Right atrium auricular region (tissue), 2 donors: ENCODE results near the gene NEAT1. TPM values are rescaled to one million over a fixed set of nuclear protein-coding genes. Genes with fewer than 3 reads are reported as not detected.

Experiments
- DNase-seq: peaks from one replicate; pipeline ENCODE4 v3.0.0-alpha.2; 2019; ENCODE audit warnings: low spot score
- H3K27ac ChIP-seq, 2 donors: fragments of 200-600 bp; sonication (generic); 1 replicate in 1 of 2; 2 replicates in 1 of 2; pipeline ENCODE4 v1.5.1; 2016 to 2019
- H3K27me3 ChIP-seq, 2 donors: fragments of 200-600 bp; sonication (generic); one replicate each; pipeline versions ENCODE4 v1.5.1 to v1.6.0; 2017 to 2019
- H3K36me3 ChIP-seq: fragments of 200-600 bp; sonication (generic); one replicate; pipeline ENCODE4 v1.5.1; 2016
- H3K4me1 ChIP-seq, 2 donors: fragments of 200-600 bp; sonication (generic); one replicate each; pipeline versions ENCODE4 v1.5.1 to v1.6.0; 2017 to 2019
- H3K4me3 ChIP-seq, 2 donors: fragments of 200-600 bp; sonication (generic); 1 replicate in 1 of 2; 2 replicates in 1 of 2; pipeline ENCODE4 v1.5.1; 2017 to 2019; ENCODE audit warnings: mild to moderate bottlenecking in 1 of 2, moderate library complexity in 1 of 2
- H3K9me3 ChIP-seq, 2 donors: fragments of 200-600 bp; sonication (generic); one replicate each; pipeline ENCODE4 v1.5.1; 2019
- total RNA-seq, 2 donors: library from RNA; depleted of rRNA; stranded (reverse); fragments of >200 nt; gene quantifications; one replicate each; pipeline ENCODE4 v1.1.0, GENCODE V29; 2016
- TF ChIP-seq, protein P1 (sequence below), 2 donors: fragments of 200-600 bp; sonication (generic); IDR thresholded peaks; one replicate each; pipeline ENCODE4 v1.5.1; 2019; ENCODE audit warnings: antibody characterized with exemption in 2 of 2

Gene NEAT1
- total RNA-seq, 2 donors from 2014 or later = 43.7 to 52.5 TPM

DNA sequence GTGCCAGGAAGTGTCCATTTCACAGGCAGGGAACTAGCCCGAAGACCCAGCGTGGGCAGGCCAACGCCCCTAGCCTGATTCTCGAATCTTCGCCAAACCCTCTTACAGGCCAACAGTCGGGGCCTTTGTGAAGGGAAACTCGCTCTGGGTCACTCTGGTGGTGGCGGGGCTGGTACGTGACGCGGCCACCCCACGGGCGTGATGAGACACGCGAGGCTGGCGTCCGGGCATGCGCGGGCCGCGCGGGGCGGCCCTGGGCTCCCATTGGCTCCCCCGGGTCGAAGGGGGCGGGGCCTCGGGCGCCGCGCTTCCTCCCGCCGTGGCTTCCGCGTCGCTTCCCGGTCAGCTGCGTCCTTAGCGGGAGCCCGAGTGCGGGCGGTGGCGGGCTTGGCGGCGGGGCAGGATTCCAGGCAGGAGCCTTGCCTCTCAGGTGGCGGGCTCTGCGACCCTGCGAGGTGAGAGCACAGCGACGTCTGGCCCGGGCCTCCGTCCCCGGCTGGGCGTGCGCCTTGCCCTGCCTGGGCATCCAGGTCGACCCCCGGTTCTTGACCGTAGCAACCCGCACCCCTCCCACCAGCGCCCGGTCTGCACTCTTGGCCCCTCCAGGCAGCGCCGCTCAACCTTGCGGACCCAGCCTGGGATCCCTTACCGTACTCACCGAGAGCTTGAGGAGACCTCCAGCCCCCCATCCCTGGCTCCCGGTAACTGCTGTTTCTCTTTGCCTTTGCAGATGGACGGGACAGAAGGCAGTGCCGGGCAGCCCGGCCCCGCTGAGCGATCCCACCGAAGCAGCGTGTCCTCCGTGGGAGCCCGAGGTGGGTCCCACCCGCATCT lies 36.1 kb upstream of the NEAT1 start, which contains the start of gene FRMD8:
Gene FRMD8, plus strand, starts transcription at position 331 of the 834 bp plus-strand sequence. Its CDS starts 400 bp downstream, at position 731.
- Histone ChIP-seq H3K4me1 (peaks cover 0 to 84% of the 10 kb centered on the region in 2 donors), H3K9me3 (no peaks in the 10 kb centered on the region), H3K27ac (peak within 1 kb of the TSS; percentile 98), H3K36me3 (peaks cover 5% of the 10 kb centered on the region), H3K27me3 (no peaks in the 10 kb centered on the region), H3K4me3 (peak within 1 kb of the TSS; percentile 85 to 94)
- TF ChIP-seq, protein P1, sequence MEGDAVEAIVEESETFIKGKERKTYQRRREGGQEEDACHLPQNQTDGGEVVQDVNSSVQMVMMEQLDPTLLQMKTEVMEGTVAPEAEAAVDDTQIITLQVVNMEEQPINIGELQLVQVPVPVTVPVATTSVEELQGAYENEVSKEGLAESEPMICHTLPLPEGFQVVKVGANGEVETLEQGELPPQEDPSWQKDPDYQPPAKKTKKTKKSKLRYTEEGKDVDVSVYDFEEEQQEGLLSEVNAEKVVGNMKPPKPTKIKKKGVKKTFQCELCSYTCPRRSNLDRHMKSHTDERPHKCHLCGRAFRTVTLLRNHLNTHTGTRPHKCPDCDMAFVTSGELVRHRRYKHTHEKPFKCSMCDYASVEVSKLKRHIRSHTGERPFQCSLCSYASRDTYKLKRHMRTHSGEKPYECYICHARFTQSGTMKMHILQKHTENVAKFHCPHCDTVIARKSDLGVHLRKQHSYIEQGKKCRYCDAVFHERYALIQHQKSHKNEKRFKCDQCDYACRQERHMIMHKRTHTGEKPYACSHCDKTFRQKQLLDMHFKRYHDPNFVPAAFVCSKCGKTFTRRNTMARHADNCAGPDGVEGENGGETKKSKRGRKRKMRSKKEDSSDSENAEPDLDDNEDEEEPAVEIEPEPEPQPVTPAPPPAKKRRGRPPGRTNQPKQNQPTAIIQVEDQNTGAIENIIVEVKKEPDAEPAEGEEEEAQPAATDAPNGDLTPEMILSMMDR (IDR thresholded peaks at IDR 0.05) = no peak
- peak; percentile 96 for DNase-seq

GRCh38 chr11:65388731-65389130 lies 33.9 kb upstream of the NEAT1 start:
- TF ChIP-seq, protein P1 (IDR thresholded peaks at IDR 0.05) = no peak
- Histone ChIP-seq H3K9me3 (no peaks in the 10 kb centered on the region), H3K27me3 (no peaks in the 10 kb centered on the region), H3K4me3 (no peak overlapping the region), H3K4me1 (peaks cover 0 to 71% of the 10 kb centered on the region in 2 donors), H3K27ac (peak overlapping the region in 1 of 2 donors; percentile 26), H3K36me3 (peaks cover 11% of the 10 kb centered on the region)
- no peak for DNase-seq

DNA sequence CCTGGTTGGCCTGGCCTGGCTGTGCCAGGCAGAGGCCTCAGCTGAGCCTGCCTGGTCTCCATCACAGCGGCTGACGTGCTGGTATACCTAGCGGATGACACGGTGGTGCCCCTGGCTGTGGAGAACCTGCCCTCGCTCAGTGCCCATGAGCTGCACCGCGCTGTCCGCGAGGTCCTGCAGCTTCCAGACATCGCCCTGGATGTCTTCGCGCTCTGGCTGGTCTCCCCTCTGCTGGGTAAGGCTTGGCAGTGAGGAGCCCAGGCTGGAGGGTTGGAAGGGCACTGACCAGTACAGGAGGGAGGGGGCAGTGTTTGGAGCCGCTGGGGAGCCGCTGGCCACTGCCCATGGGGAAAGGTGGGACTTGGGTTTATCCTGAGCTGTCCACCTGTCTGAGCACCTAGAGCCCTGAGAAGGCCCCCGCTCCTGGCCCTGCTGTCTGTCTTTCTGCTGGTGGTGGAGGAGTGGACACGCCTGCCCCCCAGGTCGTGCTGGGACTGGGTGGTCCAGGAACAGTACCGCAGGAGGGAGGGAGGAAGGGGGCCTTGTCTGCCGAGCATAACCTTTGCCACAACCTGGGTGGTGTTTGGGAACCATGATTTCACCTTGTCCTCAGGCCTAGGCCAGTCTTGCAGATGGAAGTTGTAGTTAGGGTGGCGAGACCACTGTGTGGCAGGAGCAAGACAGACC lies 33.2 kb upstream of the NEAT1 start:
- no peaks in the 10 kb centered on the region for H3K27me3 ChIP-seq
- no peaks in the 10 kb centered on the region for H3K9me3 ChIP-seq
- H3K27ac ChIP-seq = peak overlapping the region; percentile 72 to 79
- no peak overlapping the region for H3K4me3 ChIP-seq
- no peak for DNase-seq
- TF ChIP-seq, protein P1 (IDR thresholded peaks at IDR 0.05) = no peak
- H3K36me3 ChIP-seq = peaks cover 18% of the 10 kb centered on the region
- peaks cover 0 to 64% of the 10 kb centered on the region in 2 donors for H3K4me1 ChIP-seq

GRCh38 chr11:65390099-65390941 lies 32.3 kb upstream of the NEAT1 start:
- H3K36me3 ChIP-seq = peaks cover 25% of the 10 kb centered on the region
- H3K27ac ChIP-seq = peak overlapping the region; percentile 72 to 79
- no peaks in the 10 kb centered on the region for H3K9me3 ChIP-seq
- peak overlapping the region in 1 of 2 donors; percentile 25 for H3K4me3 ChIP-seq
- no peak for DNase-seq
- H3K4me1 ChIP-seq = peaks cover 0 to 57% of the 10 kb centered on the region in 2 donors
- TF ChIP-seq, protein P1 (IDR thresholded peaks at IDR 0.05) = no peak
- no peaks in the 10 kb centered on the region for H3K27me3 ChIP-seq

DNA sequence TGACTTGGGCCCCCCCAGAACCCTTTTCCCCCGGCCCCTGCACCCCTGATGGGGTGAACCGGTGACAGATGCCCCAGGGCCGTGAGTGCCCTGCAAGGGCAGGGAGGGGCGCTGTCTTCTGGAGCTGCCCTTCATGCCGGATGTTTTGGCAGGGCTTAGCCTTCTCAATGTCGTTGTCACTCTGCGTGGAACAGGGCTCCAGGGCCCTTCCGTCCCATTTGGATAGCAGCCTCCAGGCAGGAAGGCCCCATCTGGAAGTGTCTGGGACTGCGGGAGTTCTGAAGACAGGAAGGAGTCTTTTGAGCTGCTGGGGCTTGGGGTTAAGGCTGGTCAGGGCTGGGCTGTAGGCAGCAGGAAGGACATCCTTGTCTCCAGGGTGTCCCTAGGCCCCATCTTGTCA lies 31.6 kb upstream of the NEAT1 start:
- H3K4me1 ChIP-seq = peaks cover 0 to 51% of the 10 kb centered on the region in 2 donors
- DNase-seq = no peak
- TF ChIP-seq, protein P1 (IDR thresholded peaks at IDR 0.05) = peak in 1 of 2 donors; percentile 23
- peak overlapping the region; percentile 72 to 79 for H3K27ac ChIP-seq
- no peaks in the 10 kb centered on the region for H3K9me3 ChIP-seq
- H3K4me3 ChIP-seq = peak overlapping the region in 1 of 2 donors; percentile 25
- H3K27me3 ChIP-seq = no peaks in the 10 kb centered on the region
- peaks cover 32% of the 10 kb centered on the region for H3K36me3 ChIP-seq
